Lower leg skin (tissue), 3 donors: ENCODE measurements around the gene KCNJ6.

Experiments used
- CTCF ChIP-seq, 3 donors: fragments of 450-650 bp; IDR thresholded peaks; one replicate each; pipeline ENCODE4 v1.5.1; 2016; ENCODE audit warnings: antibody characterized with exemption in 3 of 3, mild to moderate bottlenecking in 3 of 3, moderate library complexity in 2 of 3
- POLR2A ChIP-seq, 2 donors: fragments of 450-650 bp; IDR thresholded peaks; one replicate each; pipeline ENCODE4 v1.6.1; 2016 to 2017; ENCODE audit warnings: antibody characterized with exemption in 2 of 2, mild to moderate bottlenecking in 1 of 2, moderate library complexity in 1 of 2

- TF ChIP-seq POLR2A (IDR thresholded peaks at IDR 0.05) = no peak
- TF ChIP-seq CTCF (IDR thresholded peaks at IDR 0.05) = no peak
Observed at GRCh38 chr21:37915941-37916309, 332 bp downstream of the KCNJ6 start.
